ENCODE results near the gene DOK7. TPM values are rescaled to one million over a fixed set of nuclear protein-coding genes. Genes with fewer than 3 reads are reported as not detected.

The DOK7 gene
- total and polyA plus RNA-seq, 7 experiments from 2014 or later: not detected

- Mint-ChIP-seq H3K27ac (peak overlapping the region in 1 of 9 donors; percentile 52), H3K9me3 (peaks cover 0 to 3% (median 0%) of the 10 kb centered on the region in 11 donors), H3K36me3 (peaks cover 17 to 62% (median 28%) of the 10 kb centered on the region in 5 donors), H3K27me3 (no peaks in the 10 kb centered on the region), H3K4me1 (peaks cover 0 to 3% (median 0%) of the 10 kb centered on the region in 7 donors), H3K4me3 (no peak overlapping the region)
- H3K4me1 ChIP-seq (ENCODE audit: control insufficient read depth in 2 of 2, insufficient read depth in 2 of 2, low read length in 2 of 2): no peaks in the 10 kb centered on the region
- H3K4me3 ChIP-seq (ENCODE audit: low read length): no peak overlapping the region
- ChIA-PET POLR2A (no interaction called here), CTCF (interaction anchor here (1.0 kb wide), 1 partner anchor 143 kb away, joined by 5 read pairs; no protein-coding TSS in a partner anchor)
- ATAC-seq: no peak
- peak in 1 of 9 donors; percentile 14 for DNase-seq
- H3K36me3 ChIP-seq (ENCODE audit: control insufficient read depth in 2 of 3, insufficient read depth in 3 of 3, low read length in 3 of 3): peaks cover 0 to 96% (median 23%) of the 10 kb centered on the region in 3 experiments
- H3K9me3 ChIP-seq (ENCODE audit: control insufficient read depth in 2 of 3, low read length in 3 of 3): no peaks in the 10 kb centered on the region
- no peaks in the 10 kb centered on the region for H3K27me3 ChIP-seq (ENCODE audit: control insufficient read depth in 2 of 2, insufficient read depth in 2 of 2, low read length in 2 of 2)
- intact Hi-C loops (cut with micrococcal nuclease): no loop called here
- no peak overlapping the region for H3K27ac ChIP-seq (ENCODE audit: low read depth, low read length)
Measured at GRCh38 chr4:3514806-3515501, 51.8 kb downstream of the DOK7 start.

GRCh38 chr4:3515646-3516045, 52.5 kb downstream of the DOK7 start:
- CTCF ChIA-PET: no interaction called here
- Mint-ChIP-seq H3K9me3 (peaks cover 0 to 3% (median 0%) of the 10 kb centered on the region in 11 donors), H3K4me3 (no peak overlapping the region), H3K36me3 (peaks cover 17 to 60% (median 23%) of the 10 kb centered on the region in 5 donors), H3K27me3 (no peaks in the 10 kb centered on the region), H3K27ac (peak overlapping the region in 2 of 9 donors; percentile 32 to 51), H3K4me1 (peaks cover 0 to 3% (median 0%) of the 10 kb centered on the region in 7 donors)
- POLR2A ChIA-PET: no interaction called here
- DNase-seq: no peak
- no peaks in the 10 kb centered on the region for H3K9me3 ChIP-seq (ENCODE audit: control insufficient read depth in 2 of 3, low read length in 3 of 3)
- no peaks in the 10 kb centered on the region for H3K27me3 ChIP-seq (ENCODE audit: control insufficient read depth in 2 of 2, insufficient read depth in 2 of 2, low read length in 2 of 2)
- peaks cover 0 to 96% (median 23%) of the 10 kb centered on the region in 3 experiments for H3K36me3 ChIP-seq (ENCODE audit: control insufficient read depth in 2 of 3, insufficient read depth in 3 of 3, low read length in 3 of 3)
- intact Hi-C loops (cut with micrococcal nuclease): no loop called here
- no peak overlapping the region for H3K27ac ChIP-seq (ENCODE audit: low read depth, low read length)
- H3K4me3 ChIP-seq (ENCODE audit: low read length): no peak overlapping the region
- no peaks in the 10 kb centered on the region for H3K4me1 ChIP-seq (ENCODE audit: control insufficient read depth in 2 of 2, insufficient read depth in 2 of 2, low read length in 2 of 2)
- no peak for ATAC-seq

- peaks cover 0 to 96% (median 23%) of the 10 kb centered on the region in 3 experiments for H3K36me3 ChIP-seq (ENCODE audit: control insufficient read depth in 2 of 3, insufficient read depth in 3 of 3, low read length in 3 of 3)
- Mint-ChIP-seq H3K4me1 (peaks cover 0 to 3% (median 0%) of the 10 kb centered on the region in 7 donors), H3K36me3 (peaks cover 15 to 55% (median 18%) of the 10 kb centered on the region in 5 donors), H3K9me3 (peaks cover 0 to 3% (median 0%) of the 10 kb centered on the region in 11 donors), H3K27me3 (no peaks in the 10 kb centered on the region), H3K27ac (no peak overlapping the region), H3K4me3 (no peak overlapping the region)
- ChIA-PET CTCF (no interaction called here), POLR2A (no interaction called here)
- no peak overlapping the region for H3K4me3 ChIP-seq (ENCODE audit: low read length)
- intact Hi-C loops (cut with micrococcal nuclease): no loop called here
- peak in 1 of 9 donors; percentile 7 for DNase-seq
- no peaks in the 10 kb centered on the region for H3K4me1 ChIP-seq (ENCODE audit: control insufficient read depth in 2 of 2, insufficient read depth in 2 of 2, low read length in 2 of 2)
- no peak for ATAC-seq
- no peaks in the 10 kb centered on the region for H3K27me3 ChIP-seq (ENCODE audit: control insufficient read depth in 2 of 2, insufficient read depth in 2 of 2, low read length in 2 of 2)
- H3K27ac ChIP-seq (ENCODE audit: low read depth, low read length): no peak overlapping the region
- no peaks in the 10 kb centered on the region for H3K9me3 ChIP-seq (ENCODE audit: control insufficient read depth in 2 of 3, low read length in 3 of 3)
Measured at GRCh38 chr4:3516061-3516835, 53.1 kb downstream of the DOK7 start.

- CTCF ChIA-PET: no interaction called here
- ATAC-seq (no peak), DNase-seq (peak in 1 of 9 donors; percentile 3)
- Mint-ChIP-seq H3K9me3 (peaks cover 0 to 3% (median 0%) of the 10 kb centered on the region in 11 donors), H3K36me3 (peaks cover 13 to 54% (median 17%) of the 10 kb centered on the region in 5 donors), H3K27ac (no peak overlapping the region), H3K4me3 (no peak overlapping the region), H3K4me1 (peaks cover 0 to 5% (median 0%) of the 10 kb centered on the region in 7 donors), H3K27me3 (no peaks in the 10 kb centered on the region)
- Histone ChIP-seq H3K4me3 (ENCODE audit: low read length) (no peak overlapping the region), H3K36me3 (ENCODE audit: control insufficient read depth in 2 of 3, insufficient read depth in 3 of 3, low read length in 3 of 3) (peaks cover 0 to 98% (median 26%) of the 10 kb centered on the region in 3 experiments), H3K4me1 (ENCODE audit: control insufficient read depth in 2 of 2, insufficient read depth in 2 of 2, low read length in 2 of 2) (no peaks in the 10 kb centered on the region), H3K27ac (ENCODE audit: low read depth, low read length) (no peak overlapping the region), H3K27me3 (ENCODE audit: control insufficient read depth in 2 of 2, insufficient read depth in 2 of 2, low read length in 2 of 2) (no peaks in the 10 kb centered on the region), H3K9me3 (ENCODE audit: control insufficient read depth in 2 of 3, low read length in 3 of 3) (no peaks in the 10 kb centered on the region)
- POLR2A ChIA-PET: no interaction called here
- intact Hi-C loops (cut with micrococcal nuclease): no loop called here
Measured at GRCh38 chr4:3516836-3517730, 54.0 kb downstream of the DOK7 start.

- intact Hi-C loops (cut with micrococcal nuclease): no loop called here
- DNase-seq (peak in 1 of 9 donors; percentile 8), ATAC-seq (no peak)
- CTCF ChIA-PET: no interaction called here
- Mint-ChIP-seq H3K4me3 (no peak overlapping the region), H3K36me3 (peaks cover 8 to 46% (median 9%) of the 10 kb centered on the region in 5 donors), H3K4me1 (peaks cover 0 to 5% (median 0%) of the 10 kb centered on the region in 7 donors), H3K27ac (no peak overlapping the region), H3K9me3 (peaks cover 0 to 3% (median 0%) of the 10 kb centered on the region in 11 donors), H3K27me3 (no peaks in the 10 kb centered on the region)
- Histone ChIP-seq H3K27me3 (ENCODE audit: control insufficient read depth in 2 of 2, insufficient read depth in 2 of 2, low read length in 2 of 2) (no peaks in the 10 kb centered on the region), H3K36me3 (ENCODE audit: control insufficient read depth in 2 of 3, insufficient read depth in 3 of 3, low read length in 3 of 3) (peaks cover 0 to 98% (median 23%) of the 10 kb centered on the region in 3 experiments), H3K4me3 (ENCODE audit: low read length) (no peak overlapping the region), H3K4me1 (ENCODE audit: control insufficient read depth in 2 of 2, insufficient read depth in 2 of 2, low read length in 2 of 2) (no peaks in the 10 kb centered on the region), H3K9me3 (ENCODE audit: control insufficient read depth in 2 of 3, low read length in 3 of 3) (no peaks in the 10 kb centered on the region), H3K27ac (ENCODE audit: low read depth, low read length) (no peak overlapping the region)
- POLR2A ChIA-PET: no interaction called here
Measured at GRCh38 chr4:3517731-3518510, 54.8 kb downstream of the DOK7 start.

- intact Hi-C loops (cut with micrococcal nuclease): no loop called here
- H3K27me3 Mint-ChIP-seq: no peaks in the 10 kb centered on the region
- CTCF ChIA-PET: no interaction called here
- H3K9me3 ChIP-seq (ENCODE audit: control insufficient read depth in 2 of 3, low read length in 3 of 3): no peaks in the 10 kb centered on the region
- H3K27me3 ChIP-seq (ENCODE audit: control insufficient read depth in 2 of 2, insufficient read depth in 2 of 2, low read length in 2 of 2): no peaks in the 10 kb centered on the region
- no peak overlapping the region for H3K4me3 Mint-ChIP-seq
- H3K9me3 Mint-ChIP-seq: peaks cover 0 to 3% (median 0%) of the 10 kb centered on the region in 11 donors
- ATAC-seq: no peak
- DNase-seq: peak in 1 of 9 donors; percentile 7
- POLR2A ChIA-PET: no interaction called here
- H3K27ac Mint-ChIP-seq: no peak overlapping the region
- peaks cover 0 to 98% (median 23%) of the 10 kb centered on the region in 3 experiments for H3K36me3 ChIP-seq (ENCODE audit: control insufficient read depth in 2 of 3, insufficient read depth in 3 of 3, low read length in 3 of 3)
- no peaks in the 10 kb centered on the region for H3K4me1 ChIP-seq (ENCODE audit: control insufficient read depth in 2 of 2, insufficient read depth in 2 of 2, low read length in 2 of 2)
- H3K27ac ChIP-seq (ENCODE audit: low read depth, low read length): no peak overlapping the region
- H3K36me3 Mint-ChIP-seq: peaks cover 5 to 40% (median 6%) of the 10 kb centered on the region in 5 donors
- H3K4me3 ChIP-seq (ENCODE audit: low read length): no peak overlapping the region
- H3K4me1 Mint-ChIP-seq: peaks cover 0 to 5% (median 0%) of the 10 kb centered on the region in 7 donors
Measured at GRCh38 chr4:3518511-3518880, 55.4 kb downstream of the DOK7 start.
